EH (cell line): ENCODE measurements around the gene CCT6A.
A peak's percentile ranks its signal among the peaks of the same experiment; 100 is the strongest.
"Not testable (repeated sequence)": the region's sequence is repeated elsewhere in the genome, so short reads cannot be mapped to it uniquely, and the experiment has no call there.

Source experiments
- DNase-seq: peaks from one replicate; pipeline ENCODE4 v3.0.0-alpha.2; 2015; ENCODE audit warnings: low read depth

Gene CCT6A

DNA sequence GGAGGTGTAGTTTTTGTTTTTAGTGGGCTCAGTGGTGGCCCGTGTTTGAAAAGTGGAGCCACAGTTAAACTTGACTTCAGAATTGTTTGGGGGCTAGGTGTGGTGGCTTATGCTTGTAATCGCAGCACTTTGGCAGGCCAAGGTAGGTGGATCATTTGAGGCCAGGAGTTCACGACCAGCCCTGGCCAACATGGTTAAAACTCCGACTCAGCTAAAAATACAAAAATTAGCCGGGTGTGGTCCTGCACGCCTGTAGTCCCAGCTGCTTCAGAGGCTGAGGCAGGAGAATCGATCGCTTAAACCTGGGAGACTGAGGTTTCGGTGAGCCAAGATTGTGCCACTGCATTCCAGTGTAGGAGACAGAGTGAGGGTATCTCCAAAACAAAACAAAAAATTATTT lies 1.8 kb downstream of the CCT6A start:
- DNase-seq = no peak

DNA sequence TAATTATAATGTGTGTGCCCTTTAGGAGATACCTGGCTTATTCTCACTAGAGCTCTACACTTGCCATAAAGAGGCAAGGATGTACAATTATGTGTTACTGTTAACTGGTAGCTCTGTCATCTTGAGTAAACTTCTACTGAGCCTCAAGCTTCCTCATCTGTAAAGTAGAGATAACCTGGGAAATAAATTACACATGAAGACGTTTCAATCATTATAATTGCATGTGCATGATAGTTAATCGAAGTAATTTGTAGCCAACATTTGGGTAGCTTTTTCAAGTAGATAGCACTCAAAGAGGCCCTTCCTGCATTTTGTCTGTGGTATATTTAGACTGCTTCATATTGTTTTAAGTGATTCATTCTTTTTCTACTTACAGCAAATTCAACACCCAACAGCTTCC lies 2.4 kb downstream of the CCT6A start:
- DNase-seq = no peak

- DNase-seq = peak; percentile 77
Observed at GRCh38 chr7:56062382-56062781, 10.8 kb downstream of the CCT6A start.

DNA sequence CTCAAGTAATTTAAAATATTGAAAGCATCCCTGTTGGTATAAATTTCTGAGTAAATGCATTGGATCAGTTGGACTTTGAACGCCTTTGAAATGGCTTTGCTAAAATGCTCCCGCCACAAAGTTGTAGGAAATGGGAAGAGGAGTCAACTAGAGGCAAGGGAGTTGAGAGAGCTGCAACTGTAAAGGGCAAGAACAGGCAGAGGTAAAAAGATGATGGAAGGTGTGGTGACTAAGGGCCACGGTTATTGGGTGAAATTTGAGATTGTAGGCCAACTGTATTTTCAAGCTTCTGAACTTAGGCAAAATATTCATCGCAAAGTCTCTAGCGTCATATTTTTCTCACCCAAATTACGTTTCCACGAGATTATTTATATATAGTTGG lies 11.9 kb downstream of the CCT6A start:
- DNase-seq = no peak

GRCh38 chr7:56063882-56064625 lies 12.5 kb downstream of the CCT6A start, which contains the start of gene SUMF2:
TSS of gene SUMF2 (plus strand) at chr7:56064286. CDS start at chr7:56064312, 26 bp downstream.
- DNase-seq = peak; percentile 91

GRCh38 chr7:56066376-56066775 lies 14.8 kb downstream of the CCT6A start:
- DNase-seq = not testable (repeated sequence)

GRCh38 chr7:56074371-56074791 lies 22.8 kb downstream of the CCT6A start:
- DNase-seq = peak; percentile 84

- no peak for DNase-seq
Observed at GRCh38 chr7:56077681-56078080, 26.1 kb downstream of the CCT6A start.

- DNase-seq = no peak
Observed at GRCh38 chr7:56078196-56078595, 26.6 kb downstream of the CCT6A start.

- peak; percentile 89 for DNase-seq
Observed at GRCh38 chr7:56079450-56080185, 28.1 kb downstream of the CCT6A start.

DNA sequence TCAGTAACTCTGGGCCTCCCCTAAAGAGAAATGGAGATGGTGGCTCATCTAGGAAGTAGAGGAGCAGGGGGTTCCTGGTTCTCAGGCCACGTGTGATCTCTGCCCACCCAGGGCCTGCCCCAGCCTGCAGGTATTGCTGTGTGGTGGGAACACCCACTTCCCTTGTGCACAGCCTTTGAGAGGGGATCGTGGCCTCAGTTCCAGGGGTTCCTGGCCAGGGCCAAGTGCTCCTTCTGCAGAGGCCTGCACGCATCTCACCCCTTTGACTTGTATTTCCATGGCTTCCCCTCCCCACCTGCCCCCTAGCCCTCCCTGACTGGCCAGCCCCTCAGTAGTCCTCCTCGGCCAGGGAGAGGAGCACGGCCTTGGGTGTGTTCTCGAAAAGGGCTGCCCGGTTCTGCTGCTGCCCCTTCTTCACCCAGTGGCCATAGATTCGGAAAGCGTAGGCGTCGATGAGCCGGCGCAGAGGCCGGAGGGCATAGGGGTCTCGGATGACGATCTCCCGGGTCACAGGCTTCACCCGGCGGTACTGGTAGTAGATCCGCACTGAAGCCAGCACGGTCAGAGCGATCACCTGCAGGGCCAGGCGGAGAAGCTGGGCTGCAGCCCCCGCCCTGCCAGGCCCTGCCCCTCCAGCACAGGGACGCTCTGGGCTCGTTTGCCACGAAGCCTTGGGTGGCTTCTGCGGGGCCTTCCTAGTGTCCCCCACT lies 29.3 kb downstream of the CCT6A start:
- not testable (repeated sequence) for DNase-seq

- no peak for DNase-seq
Observed at GRCh38 chr7:56081626-56082340, 30.2 kb downstream of the CCT6A start.

GRCh38 chr7:56083150-56083785 lies 31.7 kb downstream of the CCT6A start:
- no peak for DNase-seq

DNA sequence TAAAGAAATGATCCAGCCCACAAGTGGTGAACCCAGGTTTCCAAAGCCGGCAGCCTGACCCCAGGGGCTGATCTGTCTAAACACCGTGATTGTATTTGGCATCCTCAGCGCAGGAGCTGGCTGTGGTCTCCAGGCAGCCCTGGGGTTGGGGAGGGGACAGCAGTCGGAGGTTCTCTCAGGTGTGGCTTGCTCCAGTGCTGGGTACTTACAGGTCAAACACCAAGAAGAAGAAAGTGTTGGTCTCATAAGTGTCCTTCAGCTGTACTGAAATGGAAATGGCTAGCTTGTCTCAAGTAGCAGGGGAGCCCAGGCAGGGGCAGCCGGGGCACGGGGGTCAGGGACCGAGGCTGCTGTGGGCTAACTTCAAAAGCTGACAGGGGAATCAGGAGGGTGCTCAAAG lies 35.2 kb downstream of the CCT6A start:
- no peak for DNase-seq

DNA sequence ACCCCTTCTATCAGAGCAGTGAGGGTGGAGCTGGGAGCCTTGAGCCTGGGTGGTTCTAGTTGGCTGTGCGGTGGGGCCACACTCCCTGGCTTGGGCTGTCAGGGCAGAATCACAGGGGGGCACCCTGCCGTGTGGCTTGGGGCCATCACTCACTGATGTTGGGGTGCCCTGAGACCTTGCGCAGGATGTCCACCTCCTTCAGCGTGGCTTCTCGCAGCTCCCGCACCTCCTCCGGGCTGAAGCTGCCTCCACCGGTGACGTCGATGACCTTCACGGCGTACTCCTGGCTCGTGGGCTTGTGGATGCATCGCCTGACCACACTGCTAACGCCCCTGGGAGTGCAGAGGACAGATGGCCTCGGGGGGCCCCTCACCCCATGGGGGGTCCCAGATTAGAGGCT lies 35.9 kb downstream of the CCT6A start:
- DNase-seq = no peak

DNA sequence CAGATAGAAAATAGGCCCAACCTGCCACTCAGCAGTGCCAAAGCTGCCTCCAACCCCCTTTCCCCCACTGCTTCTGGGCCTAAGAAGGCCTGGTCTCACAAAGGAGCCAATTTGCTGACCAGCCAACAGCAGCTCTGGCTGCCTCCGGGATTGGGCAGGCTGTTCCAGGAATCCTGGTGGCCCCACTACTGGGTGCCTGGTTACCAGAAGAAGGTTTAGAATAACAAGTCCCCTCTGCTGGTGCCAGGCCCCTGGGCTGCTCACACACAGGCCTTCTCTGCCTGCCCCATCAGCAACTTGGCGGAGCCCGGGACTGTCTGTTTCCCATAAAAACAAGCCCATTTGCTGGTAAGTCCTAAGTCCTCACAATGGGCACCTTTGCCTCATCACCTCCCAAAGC lies 40.0 kb downstream of the CCT6A start:
- DNase-seq = peak; percentile 16

DNA sequence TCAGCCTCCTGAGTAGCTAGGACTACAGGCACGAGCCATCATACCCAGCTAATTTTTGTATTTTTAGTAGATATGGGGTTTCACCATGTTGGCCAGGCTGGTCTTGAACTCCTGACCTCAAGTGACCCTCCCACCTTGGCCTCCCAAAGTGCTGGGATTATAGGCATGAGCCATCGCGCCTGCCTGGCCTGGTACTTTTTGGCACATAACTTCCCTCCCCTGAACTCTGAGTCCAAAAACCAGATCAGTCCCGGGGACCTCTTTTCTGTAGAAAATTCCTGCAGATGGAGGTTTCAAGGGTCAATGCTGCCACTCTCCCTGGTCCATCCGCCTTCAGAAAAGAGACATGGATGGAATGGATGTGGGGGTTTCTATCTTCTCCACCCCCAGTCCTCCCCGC lies 40.8 kb downstream of the CCT6A start:
- DNase-seq = not testable (repeated sequence)

- peak; percentile 92 for DNase-seq
Observed at GRCh38 chr7:56092789-56093531, 41.4 kb downstream of the CCT6A start, which contains the start of gene PHKG1. TSS of gene PHKG1 (minus strand) at chr7:56092952. CDS start at chr7:56088941, 4,011 bp downstream.

DNA sequence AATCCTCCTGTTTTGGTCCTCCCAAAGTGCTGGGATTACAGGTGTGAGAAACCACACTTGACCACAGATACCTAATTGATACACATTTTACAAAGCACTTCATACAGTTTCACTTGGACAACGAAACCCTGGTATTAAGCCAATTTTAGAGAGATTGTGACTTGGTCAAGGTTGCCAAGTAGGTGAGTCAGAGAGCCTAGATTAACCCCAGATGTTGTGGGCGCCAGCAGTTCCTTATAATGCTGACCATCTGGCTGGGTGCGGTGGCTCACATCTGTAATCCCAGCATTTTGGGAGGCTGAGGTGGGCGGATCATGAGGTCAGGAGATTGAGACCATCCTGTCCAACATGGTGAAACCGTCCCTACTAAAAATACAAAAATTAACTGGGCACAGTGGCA lies 46.1 kb downstream of the CCT6A start:
- DNase-seq = peak; percentile 86

DNA sequence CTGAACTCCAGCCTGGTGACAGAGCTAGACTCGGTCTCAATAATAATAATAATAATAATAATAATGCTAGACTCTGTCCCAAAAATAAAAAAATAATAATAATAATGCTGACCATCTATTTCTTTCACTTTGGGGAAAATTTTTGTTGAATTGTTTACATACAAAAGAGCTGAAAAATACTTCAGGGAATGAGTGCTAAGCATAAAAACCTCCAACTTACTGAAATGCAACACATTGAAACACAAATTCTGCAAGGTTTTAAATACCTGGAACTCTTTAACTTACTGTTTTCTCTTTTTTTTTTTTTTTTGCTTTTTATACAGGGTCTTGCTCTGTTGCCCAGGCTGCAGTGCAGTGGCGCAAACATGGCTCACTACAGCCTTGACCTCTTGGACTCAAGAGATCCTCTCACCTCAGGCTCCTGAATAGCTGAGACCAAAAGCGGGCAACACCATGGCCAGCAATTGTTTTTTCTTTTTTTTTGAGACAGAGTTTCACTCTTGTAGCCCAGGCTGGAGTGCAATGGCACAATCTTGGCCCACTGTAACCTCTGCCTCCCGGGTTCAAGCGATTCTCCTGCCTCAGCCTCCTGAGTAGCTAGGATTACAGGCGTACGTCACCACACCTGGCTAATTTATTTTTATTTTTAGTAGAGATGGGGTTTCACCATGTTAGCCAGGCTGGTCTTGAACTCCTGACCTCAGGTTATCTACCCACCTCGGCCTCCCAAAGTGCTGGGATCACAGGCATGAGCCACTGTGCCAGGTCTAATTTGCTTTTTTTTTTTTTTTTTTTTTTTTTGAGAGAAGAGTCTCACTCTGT lies 46.8 kb downstream of the CCT6A start:
- not testable (repeated sequence) for DNase-seq
